ENCODE results near the gene TGFB1I1.

Gene TGFB1I1

GRCh38 chr16:31499928-31500327, 28.0 kb downstream of the TGFB1I1 start:
- TF ChIP-seq GATA2 (IDR thresholded peaks at IDR 0.05; ENCODE audit: low read depth, low read length) (no peak), GATA3 (IDR thresholded peaks at IDR 0.05; ENCODE audit: low read depth, low read length) (no peak)

- TF ChIP-seq GATA3 (IDR thresholded peaks at IDR 0.05; ENCODE audit: low read depth, low read length) (no peak), GATA2 (IDR thresholded peaks at IDR 0.05; ENCODE audit: low read depth, low read length) (no peak)
Observed at GRCh38 chr16:31501226-31501965, 29.4 kb downstream of the TGFB1I1 start.

- TF ChIP-seq GATA2 (IDR thresholded peaks at IDR 0.05; ENCODE audit: low read depth, low read length) = no peak
- TF ChIP-seq GATA3 (IDR thresholded peaks at IDR 0.05; ENCODE audit: low read depth, low read length) = no peak
Observed at GRCh38 chr16:31501966-31502348, 30.0 kb downstream of the TGFB1I1 start.

GRCh38 chr16:31502981-31503380, 31.0 kb downstream of the TGFB1I1 start:
- TF ChIP-seq GATA2 (IDR thresholded peaks at IDR 0.05; ENCODE audit: low read depth, low read length) (no peak), GATA3 (IDR thresholded peaks at IDR 0.05; ENCODE audit: low read depth, low read length) (no peak)

- no peak for TF ChIP-seq GATA2 (IDR thresholded peaks at IDR 0.05; ENCODE audit: low read depth, low read length)
- no peak for TF ChIP-seq GATA3 (IDR thresholded peaks at IDR 0.05; ENCODE audit: low read depth, low read length)
Observed at GRCh38 chr16:31504159-31504558, 32.2 kb downstream of the TGFB1I1 start.

GRCh38 chr16:31505483-31505882, 33.5 kb downstream of the TGFB1I1 start:
- no peak for TF ChIP-seq GATA2 (IDR thresholded peaks at IDR 0.05; ENCODE audit: low read depth, low read length)

GRCh38 chr16:31507617-31507928, 35.6 kb downstream of the TGFB1I1 start:
- no peak for TF ChIP-seq GATA3 (IDR thresholded peaks at IDR 0.05; ENCODE audit: low read depth, low read length)
- TF ChIP-seq GATA2 (IDR thresholded peaks at IDR 0.05; ENCODE audit: low read depth, low read length) = no peak

- TF ChIP-seq GATA2 (IDR thresholded peaks at IDR 0.05; ENCODE audit: low read depth, low read length) (no peak), GATA3 (IDR thresholded peaks at IDR 0.05; ENCODE audit: low read depth, low read length) (no peak)
Observed at GRCh38 chr16:31507929-31508705, 36.2 kb downstream of the TGFB1I1 start, which contains the start of gene RUSF1. Gene RUSF1, minus strand, starts transcription at chr16:31508391. Its CDS starts 18 bp downstream, at chr16:31508373.

- TF ChIP-seq GATA2 (IDR thresholded peaks at IDR 0.05; ENCODE audit: low read depth, low read length) (no peak), GATA3 (IDR thresholded peaks at IDR 0.05; ENCODE audit: low read depth, low read length) (no peak)
Observed at GRCh38 chr16:31508706-31509195, 36.8 kb downstream of the TGFB1I1 start.

- TF ChIP-seq GATA3 (IDR thresholded peaks at IDR 0.05; ENCODE audit: low read depth, low read length) (no peak), GATA2 (IDR thresholded peaks at IDR 0.05; ENCODE audit: low read depth, low read length) (no peak)
Observed at GRCh38 chr16:31513126-31513525, 41.2 kb downstream of the TGFB1I1 start.

- TF ChIP-seq GATA2 (IDR thresholded peaks at IDR 0.05; ENCODE audit: low read depth, low read length) (no peak), GATA3 (IDR thresholded peaks at IDR 0.05; ENCODE audit: low read depth, low read length) (no peak)
Observed at GRCh38 chr16:31513884-31514283, 41.9 kb downstream of the TGFB1I1 start.

GRCh38 chr16:31517800-31518402, 45.9 kb downstream of the TGFB1I1 start:
- TF ChIP-seq GATA3 (IDR thresholded peaks at IDR 0.05; ENCODE audit: low read depth, low read length) (no peak), GATA2 (IDR thresholded peaks at IDR 0.05; ENCODE audit: low read depth, low read length) (no peak)

GRCh38 chr16:31519759-31520431, 47.9 kb downstream of the TGFB1I1 start:
- TF ChIP-seq GATA2 (IDR thresholded peaks at IDR 0.05; ENCODE audit: low read depth, low read length) = no peak
- no peak for TF ChIP-seq GATA3 (IDR thresholded peaks at IDR 0.05; ENCODE audit: low read depth, low read length)

- no peak for TF ChIP-seq GATA3 (IDR thresholded peaks at IDR 0.05; ENCODE audit: low read depth, low read length)
- TF ChIP-seq GATA2 (IDR thresholded peaks at IDR 0.05; ENCODE audit: low read depth, low read length) = no peak
Observed at GRCh38 chr16:31521368-31521767, 49.4 kb downstream of the TGFB1I1 start.
